H1 (cell line): ENCODE measurements around the gene TEX29. TPM values are rescaled to one million over a fixed set of nuclear protein-coding genes. Genes with fewer than 3 reads are reported as not detected.
A peak's percentile ranks its signal among the peaks of the same experiment; 100 is the strongest.

Experiments
- CTCF ChIA-PET: fragments of 300-600 bp; sonication (Branson Sonifier 250); formaldehyde crosslinking; loops from one replicate; lab custom pipeline; 2021; ENCODE audit not compliant: partially characterized antibody; lab: Charles Lee
- POLR2A ChIA-PET: fragments of 300-600 bp; sonication (Branson Sonifier 250); formaldehyde crosslinking; loops from one replicate; lab custom pipeline; 2021; ENCODE audit warnings: inconsistent platforms; ENCODE audit not compliant: partially characterized antibody; lab: Charles Lee
- DNase-seq, 2 experiments: peaks; one replicate each; pipeline versions ENCODE4 v3.0.0 to v3.0.0-alpha.2; 2010 to 2022; ENCODE audit warnings: low spot score in 2 of 2, low read depth in 1 of 2, mixed read lengths in 1 of 2
- FAIRE-seq: peaks from 2 replicates; lab custom pipeline; 2011; peaks lifted over from hg19 to GRCh38; lab: Jason Lieb, UNC
- H2AFZ ChIP-seq: 2 replicates; pipeline ENCODE4 v1.8.1; 2012; ENCODE audit warnings: low read length, inconsistent platforms
- H2AK5ac ChIP-seq: 2 replicates; pipeline ENCODE4 v1.6.1; 2013; ENCODE audit warnings: low read depth, low read length
- H2BK120ac ChIP-seq: replicated peaks from 2 replicates; pipeline ENCODE3; 2013; ENCODE audit warnings: low read depth, low read length, inconsistent platforms
- H2BK12ac ChIP-seq: 2 replicates; pipeline ENCODE4 v1.6.1; 2013; ENCODE audit warnings: low read depth, low read length
- H2BK15ac ChIP-seq: 2 replicates; pipeline ENCODE4 v1.6.1; 2013; ENCODE audit warnings: low read length
- H2BK20ac ChIP-seq: 2 replicates; pipeline ENCODE4 v1.6.1; 2013; ENCODE audit warnings: low read length
- H2BK5ac ChIP-seq: 2 replicates; pipeline ENCODE4 v1.6.1; 2013; ENCODE audit warnings: low read depth, low read length
- H3K14ac ChIP-seq: 2 replicates; pipeline ENCODE4 v1.6.1; 2013; ENCODE audit warnings: inconsistent platforms; ENCODE audit not compliant: insufficient read length
- H3K18ac ChIP-seq: 2 replicates; pipeline ENCODE4 v1.6.1; 2013; ENCODE audit warnings: low read length; ENCODE audit errors: extremely low read depth
- H3K23ac ChIP-seq: 2 replicates; pipeline ENCODE4 v1.6.1; 2013; ENCODE audit warnings: inconsistent platforms; ENCODE audit not compliant: insufficient read length
- H3K23me2 ChIP-seq: 2 replicates; pipeline ENCODE4 v1.6.1; 2013; ENCODE audit warnings: low read depth, low read length
- H3K27ac ChIP-seq: 2 replicates; pipeline ENCODE4 v1.6.1; 2011; ENCODE audit warnings: low read depth, low read length, inconsistent platforms
- H3K27me3 ChIP-seq, 4 experiments: replicated peaks in 1 of 4; 1 replicate in 1 of 4; 2 replicates in 3 of 4; pipeline versions ENCODE4 v1.6.1 to v1.8.1; 2011 to 2013; ENCODE audit warnings: low read length in 3 of 4, mild to moderate bottlenecking in 3 of 4, inconsistent platforms in 2 of 4, mixed read lengths in 2 of 4, moderate library complexity in 1 of 4; ENCODE audit not compliant: control insufficient read depth in 3 of 4, insufficient read depth in 3 of 4; ENCODE audit errors: extremely low read depth in 1 of 4
- H3K36me3 ChIP-seq, 4 experiments: 2 replicates each; pipeline versions ENCODE4 v1.6.1 to v1.8.1; 2011 to 2013; ENCODE audit warnings: mild to moderate bottlenecking in 4 of 4, low read length in 3 of 4, moderate library complexity in 2 of 4, control low read depth in 1 of 4, inconsistent platforms in 1 of 4; ENCODE audit not compliant: insufficient read depth in 4 of 4, control insufficient read depth in 2 of 4
- H3K4ac ChIP-seq: replicated peaks from 2 replicates; pipeline ENCODE3; 2013; ENCODE audit warnings: low read length, low read depth, mixed read lengths, inconsistent platforms; ENCODE audit not compliant: insufficient read length
- H3K4me1 ChIP-seq, 4 experiments: replicated peaks in 1 of 4; 1 replicate in 1 of 4; 2 replicates in 3 of 4; pipeline versions ENCODE4 v1.6.1 to v1.8.1; 2011 to 2013; ENCODE audit warnings: low read length in 3 of 4, inconsistent platforms in 2 of 4, mixed read lengths in 1 of 4; ENCODE audit not compliant: insufficient read depth in 4 of 4, control insufficient read depth in 3 of 4
- H3K4me2 ChIP-seq, 2 experiments: 2 replicates each; pipeline versions ENCODE4 v1.6.1 to v1.8.1; 2011 to 2013; ENCODE audit warnings: low read depth in 2 of 2, low read length in 2 of 2, control low read depth in 1 of 2, inconsistent platforms in 1 of 2, mild to moderate bottlenecking in 1 of 2; ENCODE audit not compliant: insufficient read depth in 1 of 2
- H3K4me3 ChIP-seq, 4 experiments: fragments of 200-600, 300-600 bp in 1 of 4; sonication (generic), shearing (Covaris generic), sonication (Bioruptor Twin) in 1 of 4; 2 replicates each; pipeline versions ENCODE4 v1.5.1 to v1.8.1; 2011 to 2016; ENCODE audit warnings: low read length in 4 of 4, low read depth in 3 of 4, control low read depth in 2 of 4, inconsistent platforms in 2 of 4, mild to moderate bottlenecking in 2 of 4, mixed read lengths in 1 of 4, moderate library complexity in 1 of 4; ENCODE audit not compliant: insufficient read depth in 2 of 4; ENCODE audit errors: extremely low read depth in 1 of 4
- H3K56ac ChIP-seq: replicated peaks from 2 replicates; pipeline ENCODE3; 2013; ENCODE audit warnings: low read depth, mild to moderate bottlenecking, mixed read lengths, low read length, inconsistent platforms; ENCODE audit not compliant: insufficient read length
- H3K79me1 ChIP-seq: 2 replicates; pipeline ENCODE4 v1.6.1; 2013; ENCODE audit warnings: low read depth, low read length, control low read depth
- H3K79me2 ChIP-seq, 2 experiments: 2 replicates each; pipeline versions ENCODE4 v1.6.1 to v1.8.1; 2012 to 2013; ENCODE audit warnings: low read length in 2 of 2, mild to moderate bottlenecking in 2 of 2, inconsistent platforms in 1 of 2; ENCODE audit not compliant: insufficient read depth in 2 of 2, control insufficient read depth in 1 of 2
- H3K9ac ChIP-seq, 4 experiments: replicated peaks in 1 of 4; 1 replicate in 1 of 4; 2 replicates in 3 of 4; pipeline versions ENCODE4 v1.6.1 to v1.8.1; 2011 to 2013; ENCODE audit warnings: low read depth in 3 of 4, low read length in 3 of 4, control low read depth in 2 of 4, mild to moderate bottlenecking in 2 of 4, moderate library complexity in 2 of 4, inconsistent platforms in 1 of 4; ENCODE audit errors: extremely low read depth in 1 of 4
- H3K9me3 ChIP-seq, 2 experiments: 2 replicates each; pipeline versions ENCODE4 v1.6.1 to v1.8.1; 2012 to 2013; ENCODE audit warnings: mild to moderate bottlenecking in 2 of 2, moderate library complexity in 2 of 2, control low read depth in 1 of 2, inconsistent platforms in 1 of 2, low read depth in 1 of 2, low read length in 1 of 2, mixed read lengths in 1 of 2; ENCODE audit not compliant: insufficient read depth in 2 of 2
- H4K20me1 ChIP-seq, 2 experiments: replicated peaks in 1 of 2; 2 replicates each; pipeline versions ENCODE3 to v1.8.1; 2011 to 2013; ENCODE audit warnings: inconsistent platforms in 2 of 2, low read length in 2 of 2, mild to moderate bottlenecking in 1 of 2; ENCODE audit not compliant: insufficient read depth in 2 of 2, control insufficient read depth in 1 of 2
- H4K5ac ChIP-seq: 2 replicates; pipeline ENCODE4 v1.6.1; 2013; ENCODE audit warnings: low read length, low read depth, mixed read lengths, inconsistent platforms; ENCODE audit not compliant: insufficient read length
- H4K8ac ChIP-seq: 2 replicates; pipeline ENCODE4 v1.8.0; 2013; ENCODE audit warnings: mild to moderate bottlenecking, moderate library complexity, low read length, inconsistent platforms; ENCODE audit not compliant: insufficient read depth; ENCODE audit errors: extremely low read depth
- H4K91ac ChIP-seq: replicated peaks from 2 replicates; pipeline ENCODE3; 2013; ENCODE audit warnings: low read length, mixed read lengths, inconsistent platforms; ENCODE audit not compliant: insufficient read length
- BACH1 ChIP-seq: IDR thresholded peaks from 2 replicates; pipeline ENCODE4 v1.6.1; 2012; ENCODE audit warnings: low read length, improper control_type of control experiment
- BCL11A ChIP-seq, 2 experiments: IDR thresholded peaks; one replicate each; pipeline ENCODE4 v1.6.1; 2011; ENCODE audit warnings: low read depth in 2 of 2, low read length in 2 of 2, mild to moderate bottlenecking in 2 of 2
- CBX5 ChIP-seq: fragments of 300-800, 300-1000 bp; sonication (generic); IDR thresholded peaks from 2 replicates; pipeline ENCODE4 v1.7.1; 2016; ENCODE audit warnings: antibody characterized with exemption, low read length, low read depth
- CBX8 ChIP-seq: fragments of 300-800, 300-1000 bp; sonication (generic); IDR thresholded peaks from 2 replicates; pipeline ENCODE4 v1.7.1; 2016; ENCODE audit warnings: low read depth, low read length, borderline replicate concordance
- E2F6 ChIP-seq: IDR thresholded peaks from 2 replicates; pipeline ENCODE4 v1.6.1; 2012; ENCODE audit warnings: inconsistent platforms
- EGR1 ChIP-seq: IDR thresholded peaks from 2 replicates; pipeline ENCODE4 v1.6.1; 2011; ENCODE audit warnings: low read depth, low read length, borderline replicate concordance
- HDAC6 ChIP-seq: IDR thresholded peaks from one replicate; pipeline ENCODE4 v1.7.1; 2012; ENCODE audit warnings: low read depth, mild to moderate bottlenecking, inconsistent platforms, low read length, moderate library complexity
- JUND ChIP-seq: IDR thresholded peaks from 2 replicates; pipeline ENCODE4 v1.6.1; 2011; ENCODE audit warnings: mild to moderate bottlenecking, improper control_type of control experiment, low read length
- NRF1 ChIP-seq: IDR thresholded peaks from 2 replicates; pipeline ENCODE4 v1.6.1; 2011; ENCODE audit warnings: mild to moderate bottlenecking, low read depth, low read length, improper control_type of control experiment
- PHF8 ChIP-seq: fragments of 200-600 bp; sonication (generic); conservative IDR thresholded peaks from 2 replicates; pipeline ENCODE4 v1.7.1; 2012; ENCODE audit warnings: low read depth, mild to moderate bottlenecking, inconsistent platforms, low read length, moderate library complexity
- RNF2 ChIP-seq: fragments of 200-900, 300-1000 bp; sonication (generic); IDR thresholded peaks from 2 replicates; pipeline ENCODE4 v1.7.1; 2016; ENCODE audit warnings: borderline replicate concordance, low read depth, mild to moderate bottlenecking, antibody characterized with exemption, low read length; ENCODE audit not compliant: poor library complexity, severe bottlenecking; ENCODE audit errors: missing control alignments
- TAF1 ChIP-seq: IDR thresholded peaks from 2 replicates; pipeline ENCODE4 v1.6.1; 2011; ENCODE audit warnings: mild to moderate bottlenecking, low read depth, low read length
- WGBS, 2 experiments: shearing (Covaris generic) in 1 of 2; methylation state at CpG; one replicate each; pipeline versions ENCODE4 v1.1.6 to v1.1.7; 2013 to 2015; ENCODE audit warnings: low lambda C conversion rate in 2 of 2, mixed read lengths in 2 of 2, inconsistent platforms in 1 of 2, low coverage in 1 of 2, missing lambda C conversion rate in 1 of 2; ENCODE audit not compliant: insufficient replicate concordance in 2 of 2, insufficient coverage in 1 of 2, insufficient read length in 1 of 2; ENCODE audit errors: extremely low coverage in 1 of 2, missing lambda C conversion rate in 1 of 2; 5-methylcytosine and 5-hydroxymethylcytosine counted together
- polyA plus RNA-seq, 7 experiments: library from polyadenylated mRNA; depleted of rRNA in 3 of 7; stranded (reverse) in 5 of 7; unstranded in 2 of 7; fragments of >200 nt in 5 of 7; fragments of 200-250 nt in 2 of 7; gene quantifications; 1 replicate in 5 of 7; 2 replicates in 1 of 7; 4 replicates in 1 of 7; pipeline versions ENCODE4 v1.2.1 to v1.2.3, GENCODE V29; 2011 to 2013; ENCODE audit warnings: missing spikeins in 2 of 7, mixed read lengths in 2 of 7
- total RNA-seq: library from RNA; stranded (reverse); fragmentation: NEBNext Ultra II Directional; extraction: Animal tissue kit (Norgen Biotek cat#: 25700); gene quantifications from 2 replicates; pipeline ENCODE4 v1.2.1, GENCODE V29; 2021

Gene TEX29
- total and polyA plus RNA-seq, 2 of the 8 experiments (the other 6 are each of a cell fraction or from before 2014, with no cell fraction given), result 0.08 TPM; not detected in 1

- H3K18ac ChIP-seq, result no peak overlapping the region
- no peak overlapping the region for H2BK12ac ChIP-seq
- peaks cover 0 to 5% (median 2%) of the 10 kb centered on the region in 4 experiments; a peak in 4 of 7 replicates for H3K4me1 ChIP-seq
- no peak overlapping the region for H4K91ac ChIP-seq
- H3K9me3 ChIP-seq, result no peaks in the 10 kb centered on the region; a peak in 1 of 4 replicates
- 0 out of 2 replicates have a peak overlapping the region, but pooled peaks have one; percentile 18 for H4K8ac ChIP-seq
- no peak overlapping the region for H3K4me3 ChIP-seq
- H3K27me3 ChIP-seq, result no peaks in the 10 kb centered on the region
- H3K56ac ChIP-seq, result no peak overlapping the region
- H3K4me2 ChIP-seq, result no peak overlapping the region
- no peak overlapping the region for H3K4ac ChIP-seq
- FAIRE-seq, result no peak
- H2BK20ac ChIP-seq, result no peak overlapping the region
- no peak overlapping the region for H3K23ac ChIP-seq
- no peak overlapping the region for H3K27ac ChIP-seq
- H3K9ac ChIP-seq, result no peak overlapping the region
- 80% methylated on average over 11 of the region's 11 CpGs; no CpG with 5 or more reads in 1 of the 2 experiments for WGBS, 2 experiments
- no peak overlapping the region for H4K5ac ChIP-seq
- no peak overlapping the region for H2BK120ac ChIP-seq
- no peaks in the 10 kb centered on the region for H3K36me3 ChIP-seq
- POLR2A ChIA-PET, result no interaction called here
- no peaks in the 10 kb centered on the region for H3K79me1 ChIP-seq
- TF ChIP-seq NRF1, result no peak
- no peak for TF ChIP-seq PHF8
- TF ChIP-seq TAF1, result no peak
- no peak for TF ChIP-seq E2F6
- TF ChIP-seq CBX5, result no peak
- no peak for TF ChIP-seq JUND
- TF ChIP-seq CBX8, result no peak
- TF ChIP-seq RNF2, result no peak
- no peak for TF ChIP-seq BACH1
- no peak for TF ChIP-seq HDAC6
- TF ChIP-seq BCL11A (IDR thresholded peaks at IDR 0.05; ENCODE audit: low read depth in 2 of 2, low read length in 2 of 2), result no peak
- TF ChIP-seq EGR1, result no peak
- DNase-seq, result no peak
- no peak overlapping the region for H2AFZ ChIP-seq
- no peaks in the 10 kb centered on the region for H3K79me2 ChIP-seq
- no peak overlapping the region for H2AK5ac ChIP-seq
- no peak overlapping the region for H2BK5ac ChIP-seq
- no peak overlapping the region for H2BK15ac ChIP-seq
- H3K23me2 ChIP-seq, result no peaks in the 10 kb centered on the region
- H4K20me1 ChIP-seq, result no peaks in the 10 kb centered on the region
- no peak overlapping the region for H3K14ac ChIP-seq
- CTCF ChIA-PET, result no interaction called here
Measured at GRCh38 chr13:111343186-111343805, 22.9 kb downstream of the TEX29 start.
